ENCODE measurements around the gene SEMA5B.
A peak's percentile ranks its signal among the peaks of the same experiment; 100 is the strongest.

SEMA5B gene

DNA sequence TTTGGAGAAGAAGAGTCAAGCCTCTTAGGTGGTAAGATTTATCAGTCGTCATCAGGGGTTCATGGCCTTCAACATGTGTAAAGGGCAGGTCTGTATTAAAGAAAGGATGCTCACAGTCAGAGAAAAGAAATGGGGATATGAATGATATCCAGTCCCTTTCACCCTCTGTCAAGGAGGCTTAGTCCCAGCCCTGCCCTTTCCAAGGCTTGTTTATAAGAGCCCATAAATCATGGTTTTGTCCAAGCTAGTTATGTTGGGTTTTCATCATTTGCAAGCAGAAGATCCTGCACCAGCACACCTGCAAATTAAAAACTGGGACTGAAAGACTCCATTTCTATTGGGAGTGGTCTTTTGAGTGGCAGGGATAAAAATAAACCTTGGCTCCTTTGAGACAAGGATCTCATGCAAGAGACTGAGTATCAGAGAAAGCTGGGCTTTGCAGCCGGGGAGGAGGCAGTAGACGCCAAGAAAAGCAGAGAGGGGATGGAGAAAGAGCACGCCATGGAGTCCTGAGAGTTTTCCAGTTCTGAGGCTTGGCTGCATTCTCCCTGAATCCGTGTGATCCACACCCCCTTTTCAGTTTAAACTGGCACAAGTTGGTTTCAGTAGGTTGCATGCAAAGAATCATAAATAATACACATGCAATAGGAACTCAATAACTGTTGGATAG lies 26.7 kb upstream of the SEMA5B start:
- no peak for DNase-seq

GRCh38 chr3:123053107-123053506 lies 25.5 kb upstream of the SEMA5B start:
- no peak for DNase-seq

DNA sequence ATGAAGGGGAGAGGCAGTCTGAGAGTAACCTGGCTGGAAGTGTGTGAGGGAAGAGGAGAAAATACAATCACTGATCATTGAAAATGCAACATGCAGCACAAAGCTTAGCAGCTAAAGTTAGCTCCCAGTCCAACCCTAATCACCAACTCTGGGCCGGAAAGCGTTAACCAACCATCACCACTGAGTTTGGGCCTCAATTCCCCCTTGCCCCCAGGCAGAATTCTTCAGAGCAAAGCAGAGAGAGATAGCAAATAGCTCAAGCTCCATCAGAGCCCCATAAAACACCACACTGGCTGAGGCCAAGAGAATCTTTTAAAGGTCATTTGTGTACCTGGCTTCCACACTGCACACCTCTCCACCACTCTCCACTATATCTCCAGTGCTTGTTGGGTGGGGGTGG lies 23.1 kb upstream of the SEMA5B start:
- no peak for DNase-seq

DNA sequence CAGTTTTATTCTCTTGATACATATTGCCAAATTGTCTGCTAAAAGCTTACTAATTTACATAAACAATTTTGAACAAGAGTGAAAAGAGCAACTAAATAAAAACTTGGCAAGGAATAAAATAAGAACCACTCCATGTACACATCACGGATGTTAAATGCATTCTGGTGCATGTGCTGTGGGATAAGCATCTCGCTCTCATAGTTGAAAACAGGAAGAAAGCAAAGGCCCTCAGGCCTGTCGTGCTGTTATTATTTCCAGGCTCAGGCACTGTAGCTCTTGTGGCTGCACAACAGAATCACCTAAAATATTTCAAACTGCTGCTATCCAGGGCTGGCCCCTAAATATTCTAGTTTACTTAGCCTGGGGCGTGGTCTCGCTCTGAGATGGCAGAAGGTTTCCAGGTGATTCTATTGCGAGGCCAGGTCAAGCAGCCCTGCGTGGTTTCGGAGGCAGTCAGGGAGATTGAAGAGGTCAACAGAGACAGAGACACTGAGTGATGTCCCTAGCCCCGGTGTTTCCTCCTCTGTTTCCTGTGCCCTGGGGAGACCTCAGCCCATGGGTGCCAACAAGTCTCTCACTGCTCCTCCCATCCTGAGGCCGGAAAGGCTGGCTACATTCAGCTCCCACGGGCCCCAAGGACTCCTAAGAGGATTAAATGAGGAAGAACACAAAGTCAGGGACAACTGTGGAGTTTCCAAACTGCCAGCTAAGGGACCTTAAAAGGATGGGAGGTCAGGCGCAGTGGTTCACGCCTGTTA lies 21.1 kb upstream of the SEMA5B start:
- no peak for DNase-seq

- DNase-seq, result no peak
These were observed 19.4 kb upstream of the SEMA5B start for GRCh38 chr3:123047062-123047319.

DNA sequence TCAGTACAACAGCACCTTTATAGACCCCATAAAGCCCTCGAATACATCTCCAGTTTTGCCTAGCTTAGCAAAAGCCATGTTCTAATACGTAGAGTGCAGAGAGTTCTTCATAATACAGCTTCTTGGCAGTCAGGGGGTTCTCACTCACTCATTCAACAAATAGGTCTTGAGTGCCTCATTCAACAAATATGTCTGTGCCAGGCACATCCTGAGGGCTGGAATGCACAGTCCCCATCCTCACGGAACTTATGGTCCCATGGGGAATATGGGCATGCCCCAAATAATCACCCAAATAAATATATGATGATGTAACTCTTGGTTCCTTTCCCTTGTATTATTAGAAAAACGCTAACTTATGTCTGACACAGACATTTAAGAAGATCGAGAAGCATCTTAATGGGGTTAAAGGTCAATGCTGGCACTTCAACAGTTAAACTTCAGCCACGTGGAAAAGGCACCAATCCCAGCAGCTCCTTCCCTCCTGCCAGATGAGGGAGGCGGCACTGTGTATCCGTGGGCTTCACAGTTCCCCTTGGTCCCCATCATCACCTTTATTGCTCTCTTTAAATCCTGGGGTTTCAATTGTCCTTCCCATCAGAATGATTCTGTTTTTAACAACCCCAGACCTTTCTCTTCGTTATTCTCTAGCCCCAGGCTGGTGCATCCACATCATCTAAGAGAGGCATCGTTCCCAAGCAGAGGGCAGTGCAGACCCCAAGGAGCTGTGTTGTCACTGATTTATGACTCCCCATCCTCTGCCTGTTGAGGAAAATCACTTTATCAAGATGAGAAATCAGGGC lies 18.9 kb upstream of the SEMA5B start:
- no peak for DNase-seq

- no peak for DNase-seq
These were observed 17.6 kb upstream of the SEMA5B start for GRCh38 chr3:123044981-123045763.

GRCh38 chr3:123042413-123042812 lies 14.8 kb upstream of the SEMA5B start:
- DNase-seq, result no peak

DNA sequence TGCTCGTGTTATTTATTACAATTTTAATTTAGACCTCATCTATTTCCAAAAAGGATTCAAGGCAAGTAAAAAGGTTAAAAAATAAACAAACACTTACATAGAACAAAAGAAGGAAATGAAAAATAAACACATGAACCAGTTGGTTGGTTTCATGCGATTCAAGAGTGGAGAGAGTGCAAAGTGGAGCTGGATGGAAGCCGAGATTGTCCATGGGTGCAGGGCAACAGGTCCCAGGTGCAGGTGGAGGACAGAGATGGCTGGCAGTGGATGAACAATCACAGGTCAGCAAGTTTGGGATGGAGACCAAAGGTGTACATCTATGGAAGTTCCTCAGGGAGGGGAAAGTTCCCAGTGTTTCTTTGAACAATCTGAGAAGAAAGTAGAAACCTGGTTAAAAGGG lies 11.6 kb upstream of the SEMA5B start:
- no peak for DNase-seq

- no peak for DNase-seq
These were observed 11.2 kb upstream of the SEMA5B start for GRCh38 chr3:123038751-123039150.

- no peak for DNase-seq
These were observed 9.4 kb upstream of the SEMA5B start for GRCh38 chr3:123037015-123037375.

DNA sequence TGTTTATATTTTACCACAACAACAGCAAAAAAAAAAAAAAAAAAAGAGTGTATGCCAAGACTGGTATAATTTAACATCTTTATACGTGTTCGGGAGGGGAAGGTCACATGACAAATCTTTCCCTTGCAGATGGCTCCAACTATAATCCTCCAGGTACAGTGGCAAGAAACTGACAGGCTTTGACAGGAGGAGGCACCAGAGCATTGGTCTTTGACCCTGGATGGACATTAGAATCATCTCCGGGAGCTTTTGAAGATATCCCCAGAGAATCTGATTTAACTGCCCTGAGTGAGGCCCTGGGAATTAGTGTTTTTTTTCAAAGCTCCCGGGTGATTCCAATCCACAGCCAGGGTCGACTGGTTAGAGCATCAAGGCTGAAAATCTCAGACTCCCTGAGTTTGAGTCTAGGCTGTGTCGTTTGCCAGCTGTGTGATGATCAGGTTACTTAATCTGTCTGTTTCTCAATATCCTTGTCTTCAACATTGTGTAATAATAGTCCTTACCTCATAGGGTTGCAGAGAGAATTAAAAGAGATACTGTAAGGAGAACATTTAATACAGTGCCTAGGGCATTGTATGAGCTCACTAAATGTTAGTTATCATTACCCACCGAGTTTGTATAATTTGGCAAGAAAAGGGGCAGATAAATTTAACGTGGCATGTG lies 8.9 kb upstream of the SEMA5B start:
- no peak for DNase-seq

- DNase-seq, result no peak
These were observed 7.4 kb upstream of the SEMA5B start for GRCh38 chr3:123034996-123035395.

DNA sequence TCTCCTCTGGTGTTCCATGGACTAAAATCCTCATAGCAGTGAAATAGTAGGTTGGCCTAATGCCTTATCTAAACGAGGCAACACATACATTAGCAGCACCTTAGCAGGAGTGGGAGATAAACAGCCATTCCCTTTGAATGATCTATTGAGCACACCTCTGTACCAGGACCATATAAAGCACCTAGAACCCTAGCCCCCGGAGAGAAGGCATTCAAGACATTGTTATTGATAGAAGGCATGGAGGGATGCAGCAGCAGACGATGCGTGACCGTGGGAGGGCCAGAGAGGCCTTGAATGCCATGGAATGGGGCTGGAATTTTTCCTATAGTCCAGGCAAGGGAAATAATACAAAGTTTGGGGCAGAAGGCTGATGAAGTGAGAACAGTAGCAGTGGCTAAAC lies 6.6 kb upstream of the SEMA5B start:
- no peak for DNase-seq

- no peak for DNase-seq
These were observed 4.5 kb upstream of the SEMA5B start for GRCh38 chr3:123032057-123032456.

GRCh38 chr3:123031051-123031450 lies 3.5 kb upstream of the SEMA5B start:
- no peak for DNase-seq

DNA sequence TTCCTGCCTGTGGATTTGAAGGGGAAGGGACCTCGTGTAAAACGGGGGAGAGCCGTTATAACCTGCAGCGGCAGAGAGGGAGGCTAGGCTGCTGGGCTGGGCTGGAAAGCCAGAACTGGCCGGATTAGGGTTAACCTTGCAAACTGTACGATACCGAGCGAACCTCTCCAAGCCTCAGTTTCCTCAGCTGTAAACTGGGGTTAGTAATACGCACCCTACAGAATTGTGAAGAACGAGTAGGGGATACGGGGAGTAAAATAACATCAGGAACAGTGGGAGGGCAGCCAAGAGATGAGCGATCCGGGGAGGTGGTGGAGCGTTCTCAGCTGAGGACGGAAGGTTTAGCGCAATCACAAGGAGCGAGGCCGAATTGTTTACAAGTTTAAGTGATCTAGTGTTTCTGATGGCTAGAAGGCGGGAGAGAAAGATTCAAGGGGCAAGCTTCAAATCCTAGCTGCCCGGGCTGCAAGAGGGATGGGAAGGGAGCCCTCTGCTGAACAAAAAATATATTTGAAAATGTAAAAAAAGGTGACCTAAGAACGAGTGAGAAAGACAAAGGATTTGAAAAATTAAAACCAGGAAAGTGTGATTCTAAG lies 768 bp upstream of the SEMA5B start:
- DNase-seq, result peak; percentile 4

- DNase-seq, result no peak
These were observed 835 bp downstream of the SEMA5B start for GRCh38 chr3:123026565-123027291.

DNA sequence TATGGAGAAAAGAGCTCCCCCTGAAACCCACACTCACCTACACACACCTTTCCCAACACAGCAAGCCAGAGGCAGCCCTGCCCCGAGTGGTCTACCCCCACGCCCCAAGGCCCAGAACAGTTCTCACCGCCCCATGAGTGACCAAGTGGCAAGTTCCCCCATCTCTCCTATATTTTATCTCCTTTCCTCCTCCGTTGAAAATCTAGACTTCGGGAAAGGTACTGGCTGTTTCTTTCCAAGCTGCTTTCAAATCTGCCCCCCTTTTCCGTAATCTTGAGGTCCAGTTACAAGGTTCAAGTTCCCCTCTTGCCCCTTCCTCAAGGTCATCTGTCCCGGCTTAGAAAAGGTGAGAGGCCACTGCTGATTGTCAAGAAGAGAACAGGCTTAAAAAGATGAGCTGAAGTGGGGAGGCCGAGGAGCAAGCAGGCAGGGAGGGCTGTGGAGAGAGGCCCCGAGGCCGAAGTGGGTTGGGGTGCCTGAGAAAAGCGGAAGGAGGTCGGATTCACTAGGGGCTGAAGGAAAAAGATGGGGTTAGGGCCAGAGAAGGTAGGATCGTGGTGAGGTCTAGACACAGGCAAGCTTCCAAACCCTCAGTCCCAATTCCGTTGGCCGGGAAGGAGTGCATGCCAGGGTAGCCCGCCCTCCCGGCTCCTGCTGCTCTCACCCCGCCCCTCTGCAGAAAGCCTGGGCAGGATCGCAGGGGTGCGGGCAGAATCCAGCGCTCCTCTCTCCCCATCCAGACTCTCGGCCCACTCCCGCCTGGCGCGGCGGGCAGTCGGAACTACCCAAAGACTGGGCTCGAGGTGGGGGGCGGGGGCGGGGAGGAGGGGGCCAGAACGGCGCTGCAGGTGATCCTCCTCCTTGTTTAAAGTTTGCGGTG lies 1.7 kb downstream of the SEMA5B start:
- no peak for DNase-seq

GRCh38 chr3:123024056-123024455 lies 3.5 kb downstream of the SEMA5B start:
- no peak for DNase-seq

Data from stimulated activated CD4-positive, alpha-beta T cell treated with anti-CD3 and anti-CD28 coated beads, Interleukin-12 subunit alpha, Interleukin-12 subunit beta, amount 100 ng/mL, for 4 hours (primary cell).